ENCODE data around the gene DISC1. TPM values are rescaled to one million over a fixed set of nuclear protein-coding genes. Genes with fewer than 3 reads are reported as not detected.
A peak's percentile ranks its signal among the peaks of the same experiment; 100 is the strongest.

Gene DISC1
- total and polyA plus RNA-seq, 2 experiments from 2014 or later, result 2.1 to 6.5 TPM

GRCh38 chr1:232048481-232048880 is 421.9 kb downstream of the DISC1 start:
- Histone ChIP-seq H3F3A (replicated peaks; ENCODE audit: low read depth) (no peaks in the 10 kb centered on the region), H2AFZ (0 out of 2 replicates have a peak overlapping the region, but pooled peaks have one; percentile 14), H3K4me2 (no peak overlapping the region), H3K36me3 (ENCODE audit: insufficient read depth) (no peaks in the 10 kb centered on the region), H3K27me3 (ENCODE audit: insufficient read depth) (no peaks in the 10 kb centered on the region), H3K27ac (ENCODE audit: low read depth) (no peak overlapping the region), H4K20me1 (replicated peaks; ENCODE audit: insufficient read depth) (no peaks in the 10 kb centered on the region), H3K4me1 (ENCODE audit: insufficient read depth) (peaks cover 26% of the 10 kb centered on the region), H3K4me3 (no peak overlapping the region), H3K9me2 (ENCODE audit: insufficient read depth) (peaks cover 6% of the 10 kb centered on the region; the same call in 1 of the 2 replicates), H3K79me2 (replicated peaks; ENCODE audit: insufficient read depth) (no peaks in the 10 kb centered on the region)
- Mint-ChIP-seq H3K27me3 (ENCODE audit: insufficient read depth, low read depth, poor library complexity) (peaks cover 2% of the 10 kb centered on the region), H3K4me1 (peaks cover 19% of the 10 kb centered on the region), H3K4me3 (no peak overlapping the region), H3K36me3 (ENCODE audit: low read depth) (no peaks in the 10 kb centered on the region), H3K27ac (no peak overlapping the region), H3K9me3 (peaks cover 7% of the 10 kb centered on the region; the same call in 1 of the 3 replicates)
- DNase-seq (ENCODE audit: low spot score), result no peak
- TF ChIP-seq ZNF462 (CRISPR knock-in tag; IDR thresholded peaks at IDR 0.05), result no peak
- TF ChIP-seq ZNF114 (CRISPR knock-in tag; IDR thresholded peaks at IDR 0.05), result no peak
- no peak for TF ChIP-seq ZNF331 (CRISPR knock-in tag; IDR thresholded peaks at IDR 0.05; ENCODE audit: low read depth)
- no peak for TF ChIP-seq REST (IDR thresholded peaks at IDR 0.05; ENCODE audit: unreplicated experiment)
- no peak for TF ChIP-seq ETS1 (IDR thresholded peaks at IDR 0.05)
- TF ChIP-seq CREB1 (CRISPR knock-in tag; IDR thresholded peaks at IDR 0.05; ENCODE audit: low read depth), result no peak
- no peak for TF ChIP-seq STAT1 (IDR thresholded peaks at IDR 0.05; ENCODE audit: unreplicated experiment)
- TF ChIP-seq NANOG (IDR thresholded peaks at IDR 0.05; ENCODE audit: borderline replicate concordance), result no peak
- no peak for TF ChIP-seq JUNB (IDR thresholded peaks at IDR 0.05; ENCODE audit: unreplicated experiment)
- no peak for TF ChIP-seq CTCF (conservative IDR thresholded peaks at IDR 0.05; ENCODE audit: low read depth in 2 of 2)
- TF ChIP-seq EZH2phosphoT487 (IDR thresholded peaks at IDR 0.05; ENCODE audit: unreplicated experiment), result no peak
- no peak for TF ChIP-seq EZH2 (IDR thresholded peaks at IDR 0.05; ENCODE audit: low read depth, unreplicated experiment)
- no peak for TF ChIP-seq POLR2AphosphoS5 (IDR thresholded peaks at IDR 0.05; ENCODE audit: low read depth)
- ATAC-seq, result no peak
